ENCODE measurements around the gene ASPHD2. TPM values are rescaled to one million over a fixed set of nuclear protein-coding genes. Genes with fewer than 3 reads are reported as not detected.

The ASPHD2 gene
- total RNA-seq, 1 experiment from 2014 or later: not detected

- no peak for TF ChIP-seq CTCF (IDR thresholded peaks at IDR 0.05; ENCODE audit: insufficient read depth in 1 of 2, low read depth in 1 of 2, low read length in 1 of 2, severe bottlenecking in 1 of 2, unreplicated experiment in 1 of 2)
- no peaks in the 10 kb centered on the region for H3K36me3 ChIP-seq (ENCODE audit: control insufficient read depth, insufficient read depth, low read length)
- H3K27ac Mint-ChIP-seq (ENCODE audit: unreplicated experiment): no peak overlapping the region
- ChIA-PET CTCF (no interaction called here), POLR2A (no interaction called here)
- H3K9me3 Mint-ChIP-seq (ENCODE audit: unreplicated experiment): no peaks in the 10 kb centered on the region
- H3K4me1 ChIP-seq: no peaks in the 10 kb centered on the region
- peaks cover 14% of the 10 kb centered on the region for H3K27me3 Mint-ChIP-seq (ENCODE audit: insufficient read depth, unreplicated experiment)
- intact Hi-C loops (cut with micrococcal nuclease; ENCODE audit: unreplicated experiment): loop anchor here (5.0 kb wide), 1 partner anchor 80 kb away; no protein-coding TSS in a partner anchor
- H3K4me3 ChIP-seq (ENCODE audit: low read depth, low read length): no peak overlapping the region
- no TSS peak for BruUV-seq (replicated peaks)
- peaks cover 3% of the 10 kb centered on the region for H3K27me3 ChIP-seq (replicated peaks; ENCODE audit: control insufficient read depth, insufficient read depth, low read length)
- H3K4me3 Mint-ChIP-seq (ENCODE audit: unreplicated experiment): no peak overlapping the region
- no peak for DNase-seq
- no peaks in the 10 kb centered on the region for H3K4me1 Mint-ChIP-seq (ENCODE audit: low read depth, unreplicated experiment)
- H3K36me3 Mint-ChIP-seq (ENCODE audit: insufficient read depth, unreplicated experiment): no peaks in the 10 kb centered on the region
- H3K9me3 ChIP-seq: no peaks in the 10 kb centered on the region
These were observed 46.3 kb upstream of the ASPHD2 start for GRCh38 chr22:26382782-26383181.

GRCh38 chr22:26383968-26384556 is 45.0 kb upstream of the ASPHD2 start:
- no peak for DNase-seq
- CTCF ChIA-PET: no interaction called here
- Mint-ChIP-seq H3K36me3 (ENCODE audit: insufficient read depth, unreplicated experiment) (no peaks in the 10 kb centered on the region), H3K27ac (ENCODE audit: unreplicated experiment) (no peak overlapping the region), H3K27me3 (ENCODE audit: insufficient read depth, unreplicated experiment) (peaks cover 14% of the 10 kb centered on the region), H3K4me3 (ENCODE audit: unreplicated experiment) (no peak overlapping the region), H3K9me3 (ENCODE audit: unreplicated experiment) (no peaks in the 10 kb centered on the region), H3K4me1 (ENCODE audit: low read depth, unreplicated experiment) (no peaks in the 10 kb centered on the region)
- Histone ChIP-seq H3K4me3 (ENCODE audit: low read depth, low read length) (no peak overlapping the region), H3K36me3 (ENCODE audit: control insufficient read depth, insufficient read depth, low read length) (no peaks in the 10 kb centered on the region), H3K27me3 (replicated peaks; ENCODE audit: control insufficient read depth, insufficient read depth, low read length) (peaks cover 3% of the 10 kb centered on the region; the same call in 1 of the 2 replicates), H3K9me3 (no peaks in the 10 kb centered on the region), H3K4me1 (no peaks in the 10 kb centered on the region)
- POLR2A ChIA-PET: no interaction called here
- no peak for TF ChIP-seq CTCF (IDR thresholded peaks at IDR 0.05; ENCODE audit: insufficient read depth in 1 of 2, low read depth in 1 of 2, low read length in 1 of 2, severe bottlenecking in 1 of 2, unreplicated experiment in 1 of 2)
- intact Hi-C loops (cut with micrococcal nuclease; ENCODE audit: unreplicated experiment): loop anchor here (5.0 kb wide), 1 partner anchor 78 kb away; no protein-coding TSS in a partner anchor
- BruUV-seq (replicated peaks): no TSS peak

- no peaks in the 10 kb centered on the region; the same call in 1 of the 2 replicates for H3K27me3 ChIP-seq (replicated peaks; ENCODE audit: control insufficient read depth, insufficient read depth, low read length)
- intact Hi-C loops (cut with micrococcal nuclease; ENCODE audit: unreplicated experiment): no loop called here
- no peak overlapping the region for H3K27ac Mint-ChIP-seq (ENCODE audit: unreplicated experiment)
- H3K4me1 Mint-ChIP-seq (ENCODE audit: low read depth, unreplicated experiment): no peaks in the 10 kb centered on the region
- ChIA-PET POLR2A (no interaction called here), CTCF (interaction anchor here (0.6 kb wide), 1 partner anchor 94 kb away, joined by 3 read pairs; no protein-coding TSS in a partner anchor)
- no peaks in the 10 kb centered on the region for H3K36me3 Mint-ChIP-seq (ENCODE audit: insufficient read depth, unreplicated experiment)
- no peaks in the 10 kb centered on the region for H3K4me1 ChIP-seq
- no peak overlapping the region for H3K4me3 Mint-ChIP-seq (ENCODE audit: unreplicated experiment)
- no peaks in the 10 kb centered on the region for H3K9me3 Mint-ChIP-seq (ENCODE audit: unreplicated experiment)
- no peaks in the 10 kb centered on the region for H3K9me3 ChIP-seq
- H3K36me3 ChIP-seq (ENCODE audit: control insufficient read depth, insufficient read depth, low read length): no peaks in the 10 kb centered on the region
- no peak overlapping the region for H3K4me3 ChIP-seq (ENCODE audit: low read depth, low read length)
- TF ChIP-seq CTCF (IDR thresholded peaks at IDR 0.05; ENCODE audit: insufficient read depth in 1 of 2, low read depth in 1 of 2, low read length in 1 of 2, severe bottlenecking in 1 of 2, unreplicated experiment in 1 of 2): no peak
- H3K27me3 Mint-ChIP-seq (ENCODE audit: insufficient read depth, unreplicated experiment): peaks cover 14% of the 10 kb centered on the region
- no peak for DNase-seq
- BruUV-seq (replicated peaks): no TSS peak
These were observed 43.9 kb upstream of the ASPHD2 start for GRCh38 chr22:26385164-26385563.

Data from Caco-2 (cell line).